Mammary epithelial cell (primary cell): Measurements from ENCODE around the gene CCDC134.

Experiments used
- EZH2 ChIP-seq: IDR thresholded peaks from 2 replicates; pipeline ENCODE4 v1.6.1; 2012; ENCODE audit warnings: low read length, inconsistent platforms, borderline replicate concordance
- TF ChIP-seq, protein P1 (sequence below), 2 donors: IDR thresholded peaks in 1 of 2; conservative IDR thresholded peaks in 1 of 2; 2 replicates each; pipeline ENCODE4 v1.5.1; 2011 to 2012; ENCODE audit warnings: inconsistent platforms in 2 of 2, low read length in 2 of 2, mild to moderate bottlenecking in 2 of 2, control low read depth in 1 of 2, low read depth in 1 of 2; ENCODE audit not compliant: insufficient read depth in 1 of 2; ENCODE audit errors: extremely low read depth in 1 of 2

GRCh38 chr22:41822317-41823057, 22.0 kb downstream of the CCDC134 start:
- TF ChIP-seq, protein P1, sequence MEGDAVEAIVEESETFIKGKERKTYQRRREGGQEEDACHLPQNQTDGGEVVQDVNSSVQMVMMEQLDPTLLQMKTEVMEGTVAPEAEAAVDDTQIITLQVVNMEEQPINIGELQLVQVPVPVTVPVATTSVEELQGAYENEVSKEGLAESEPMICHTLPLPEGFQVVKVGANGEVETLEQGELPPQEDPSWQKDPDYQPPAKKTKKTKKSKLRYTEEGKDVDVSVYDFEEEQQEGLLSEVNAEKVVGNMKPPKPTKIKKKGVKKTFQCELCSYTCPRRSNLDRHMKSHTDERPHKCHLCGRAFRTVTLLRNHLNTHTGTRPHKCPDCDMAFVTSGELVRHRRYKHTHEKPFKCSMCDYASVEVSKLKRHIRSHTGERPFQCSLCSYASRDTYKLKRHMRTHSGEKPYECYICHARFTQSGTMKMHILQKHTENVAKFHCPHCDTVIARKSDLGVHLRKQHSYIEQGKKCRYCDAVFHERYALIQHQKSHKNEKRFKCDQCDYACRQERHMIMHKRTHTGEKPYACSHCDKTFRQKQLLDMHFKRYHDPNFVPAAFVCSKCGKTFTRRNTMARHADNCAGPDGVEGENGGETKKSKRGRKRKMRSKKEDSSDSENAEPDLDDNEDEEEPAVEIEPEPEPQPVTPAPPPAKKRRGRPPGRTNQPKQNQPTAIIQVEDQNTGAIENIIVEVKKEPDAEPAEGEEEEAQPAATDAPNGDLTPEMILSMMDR (conservative IDR thresholded peaks at IDR 0.05 in 1 of 2, IDR thresholded peaks at IDR 0.05 in 1 of 2; ENCODE audit: extremely low read depth in 1 of 2, insufficient read depth in 1 of 2, low read depth in 1 of 2, low read length in 2 of 2), result peak; percentile 58 to 63
- no peak for TF ChIP-seq EZH2
